K562 (cell line): ENCODE measurements around the gene THOC5. TPM values are rescaled to one million over a fixed set of nuclear protein-coding genes. Genes with fewer than 3 reads are reported as not detected.

ENCODE experiments used
- CREM ChIP-seq: IDR thresholded peaks from 2 replicates; pipeline ENCODE4 v1.6.1; 2014; ENCODE audit warnings: antibody characterized with exemption, low read depth
- CXXC5 ChIP-seq: fragments of 250-450 bp; sonication (Bioruptor Pico); IDR thresholded peaks from 2 replicates; pipeline ENCODE4 v1.8.0; 2022; ENCODE audit warnings: inconsistent platforms, mild to moderate bottlenecking, moderate library complexity
- DEAF1 ChIP-seq: fragments of 450-650 bp; formaldehyde crosslinking; IDR thresholded peaks from 2 replicates; pipeline ENCODE4 v1.4.0; 2020; ENCODE audit warnings: mild to moderate bottlenecking, moderate library complexity
- GABPB1 ChIP-seq: sonication (generic); formaldehyde crosslinking; IDR thresholded peaks from 2 replicates; pipeline ENCODE4 v1.8.0; 2022; ENCODE audit warnings: mild to moderate bottlenecking, missing genetic modification reagents
- JUNB ChIP-seq: fragments of 450-650 bp; formaldehyde crosslinking; conservative IDR thresholded peaks from 2 replicates; pipeline ENCODE4 v1.4.0; 2020; ENCODE audit warnings: mild to moderate bottlenecking
- MAX ChIP-seq: sonication (generic); formaldehyde crosslinking; IDR thresholded peaks from 2 replicates; pipeline ENCODE4 v1.9.0; 2022; ENCODE audit warnings: mild to moderate bottlenecking, missing genetic modification reagents
- MYBL2 ChIP-seq, 2 experiments: fragments of 450-650 bp in 1 of 2; sonication (generic) in 1 of 2; formaldehyde crosslinking in 1 of 2; IDR thresholded peaks; 2 replicates each; pipeline versions ENCODE4 v1.6.1 to v1.8.1; 2017 to 2022; ENCODE audit warnings: borderline replicate concordance in 1 of 2, inconsistent platforms in 1 of 2, low read depth in 1 of 2, mild to moderate bottlenecking in 1 of 2, missing genetic modification reagents in 1 of 2, moderate library complexity in 1 of 2
- POLR2B ChIP-seq: fragments of 450-650 bp; IDR thresholded peaks from 2 replicates; pipeline ENCODE4 v1.6.1; 2018; ENCODE audit warnings: low read depth; ENCODE audit not compliant: partially characterized antibody
- RBM39 ChIP-seq: fragments of 200-400 bp; formaldehyde crosslinking; optimal IDR thresholded peaks from 2 replicates; pipeline ENCODE3; 2018; ENCODE audit warnings: low read depth, low read length
- SIX5 ChIP-seq, 2 experiments: IDR thresholded peaks; 2 replicates each; pipeline ENCODE4 v1.6.1; 2011; ENCODE audit warnings: low read length in 2 of 2, borderline replicate concordance in 1 of 2, low read depth in 1 of 2, mild to moderate bottlenecking in 1 of 2, moderate library complexity in 1 of 2; ENCODE audit not compliant: insufficient read depth in 1 of 2
- SP1 ChIP-seq: sonication (generic); formaldehyde crosslinking; IDR thresholded peaks from 2 replicates; pipeline ENCODE4 v1.8.1; 2022; ENCODE audit warnings: mild to moderate bottlenecking, missing genetic modification reagents
- TAF1 ChIP-seq: IDR thresholded peaks from 2 replicates; pipeline ENCODE4 v1.6.1; 2011; ENCODE audit warnings: mild to moderate bottlenecking, low read length, moderate library complexity; ENCODE audit not compliant: insufficient read depth, control insufficient read depth, severe bottlenecking; ENCODE audit errors: extremely low read depth
- THRAP3 ChIP-seq: fragments of 450-650 bp; IDR thresholded peaks from 2 replicates; pipeline ENCODE4 v1.6.1; 2016; ENCODE audit warnings: mild to moderate bottlenecking, inconsistent platforms, borderline replicate concordance
- ZMIZ1 ChIP-seq, 2 experiments: fragments of 150-350 bp in 1 of 2; IDR thresholded peaks; 2 replicates each; pipeline ENCODE4 v1.6.1; 2012 to 2016; ENCODE audit warnings: low read depth in 2 of 2, low read length in 2 of 2, mild to moderate bottlenecking in 1 of 2, moderate library complexity in 1 of 2
- polyA plus RNA-seq, 8 experiments: library from polyadenylated mRNA; depleted of rRNA in 4 of 8; stranded (reverse) in 5 of 8; unstranded in 3 of 8; fragments of >200 nt; fragmentation: Nextera tagmentation in 2 of 8; fragmentation: Illumina TruSeq in 1 of 8; extraction: Ambion mirVana in 2 of 8; extraction: Trizol in 1 of 8; gene quantifications; 2 replicates each; pipeline versions ENCODE4 v1.2.1 to v1.2.3, GENCODE V29; 2011 to 2014; ENCODE audit warnings: inconsistent platforms in 1 of 8, missing spikeins in 1 of 8
- total RNA-seq, 7 experiments: library from RNA; depleted of rRNA in 6 of 7; stranded (reverse); fragments of >200 nt in 6 of 7; fragmentation: Illumina TruSeq in 2 of 7; extraction: Trizol in 2 of 7; gene quantifications; 2 replicates each; pipeline versions ENCODE4 v1.2.1 to v1.2.3, GENCODE V29; 2011 to 2021; ENCODE audit warnings: low replicate concordance in 1 of 7
- TF ChIP-seq, protein P1 (sequence below): fragments of 250-450 bp; sonication (Bioruptor Pico); IDR thresholded peaks from 2 replicates; pipeline ENCODE4 v1.8.0; 2021; ENCODE audit warnings: moderate library complexity, mild to moderate bottlenecking, inconsistent platforms
- TF ChIP-seq, protein P2 (sequence below), 2 experiments: IDR thresholded peaks; 2 replicates each; pipeline ENCODE4 v1.6.1; 2011; ENCODE audit warnings: borderline replicate concordance in 1 of 2, control low read depth in 1 of 2, low read depth in 1 of 2, low read length in 1 of 2, mild to moderate bottlenecking in 1 of 2, mixed read lengths in 1 of 2, moderate library complexity in 1 of 2; ENCODE audit not compliant: insufficient read depth in 1 of 2, insufficient read length in 1 of 2, poor library complexity in 1 of 2, severe bottlenecking in 1 of 2; ENCODE audit errors: extremely low read depth in 1 of 2

THOC5 gene
- total and polyA plus RNA-seq, 9 of the 15 experiments (the other 6 are each of a cell fraction or from before 2014, with no cell fraction given): 45.3 to 96.5 (median 51.4) TPM

GRCh38 chr22:29553351-29554224 is at the start of gene THOC5 (continued):
- 0 out of 4 replicates have a peak, but pooled peaks of 1 of the 2 experiments have one; percentile 32 for TF ChIP-seq ZMIZ1 (IDR thresholded peaks at IDR 0.05; ENCODE audit: low read depth in 2 of 2, low read length in 2 of 2)
- TF ChIP-seq TAF1: peak; percentile 86
- peak; percentile 67 for TF ChIP-seq CREM
- TF ChIP-seq MAX (CRISPR knock-in tag): peak; percentile 89
- TF ChIP-seq SIX5 (IDR thresholded peaks at IDR 0.05; ENCODE audit: borderline replicate concordance in 1 of 2, insufficient read depth in 1 of 2, low read depth in 1 of 2, low read length in 2 of 2): 0 out of 4 replicates have a peak, but pooled peaks of 1 of the 2 experiments have one; percentile 25
- TF ChIP-seq MYBL2 (IDR thresholded peaks at IDR 0.05; ENCODE audit: low read depth): no peak
- no peak for TF ChIP-seq MYBL2 (CRISPR knock-in tag; IDR thresholded peaks at IDR 0.05; ENCODE audit: borderline replicate concordance)
- peak; percentile 59 for TF ChIP-seq SP1 (CRISPR knock-in tag)
- TF ChIP-seq RBM39: no peak
- TF ChIP-seq POLR2B: peak; percentile 70
- TF ChIP-seq, protein P1, sequence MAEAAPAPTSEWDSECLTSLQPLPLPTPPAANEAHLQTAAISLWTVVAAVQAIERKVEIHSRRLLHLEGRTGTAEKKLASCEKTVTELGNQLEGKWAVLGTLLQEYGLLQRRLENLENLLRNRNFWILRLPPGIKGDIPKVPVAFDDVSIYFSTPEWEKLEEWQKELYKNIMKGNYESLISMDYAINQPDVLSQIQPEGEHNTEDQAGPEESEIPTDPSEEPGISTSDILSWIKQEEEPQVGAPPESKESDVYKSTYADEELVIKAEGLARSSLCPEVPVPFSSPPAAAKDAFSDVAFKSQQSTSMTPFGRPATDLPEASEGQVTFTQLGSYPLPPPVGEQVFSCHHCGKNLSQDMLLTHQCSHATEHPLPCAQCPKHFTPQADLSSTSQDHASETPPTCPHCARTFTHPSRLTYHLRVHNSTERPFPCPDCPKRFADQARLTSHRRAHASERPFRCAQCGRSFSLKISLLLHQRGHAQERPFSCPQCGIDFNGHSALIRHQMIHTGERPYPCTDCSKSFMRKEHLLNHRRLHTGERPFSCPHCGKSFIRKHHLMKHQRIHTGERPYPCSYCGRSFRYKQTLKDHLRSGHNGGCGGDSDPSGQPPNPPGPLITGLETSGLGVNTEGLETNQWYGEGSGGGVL: no peak
- no peak for TF ChIP-seq DEAF1 (CRISPR knock-in tag)
- no peak for TF ChIP-seq JUNB
- TF ChIP-seq CXXC5 (CRISPR knock-in tag): peak; percentile 83
- TF ChIP-seq THRAP3: 0 out of 2 replicates have a peak, but pooled peaks have one; percentile 26
- peak; percentile 97 for TF ChIP-seq GABPB1 (CRISPR knock-in tag)
- TF ChIP-seq, protein P2, sequence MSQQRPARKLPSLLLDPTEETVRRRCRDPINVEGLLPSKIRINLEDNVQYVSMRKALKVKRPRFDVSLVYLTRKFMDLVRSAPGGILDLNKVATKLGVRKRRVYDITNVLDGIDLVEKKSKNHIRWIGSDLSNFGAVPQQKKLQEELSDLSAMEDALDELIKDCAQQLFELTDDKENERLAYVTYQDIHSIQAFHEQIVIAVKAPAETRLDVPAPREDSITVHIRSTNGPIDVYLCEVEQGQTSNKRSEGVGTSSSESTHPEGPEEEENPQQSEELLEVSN (IDR thresholded peaks at IDR 0.05; ENCODE audit: borderline replicate concordance in 1 of 2, extremely low read depth in 1 of 2, insufficient read depth in 1 of 2, insufficient read length in 1 of 2, low read depth in 1 of 2, low read length in 1 of 2, poor library complexity in 1 of 2, severe bottlenecking in 1 of 2): peak in 1 of 2 experiments; percentile 52
